Fibroblast of lung (primary cell): Measurements from ENCODE around the gene POU4F3. TPM values are rescaled to one million over a fixed set of nuclear protein-coding genes. Genes with fewer than 3 reads are reported as not detected.

Experiments used
- DNase-seq, 2 donors: peaks; one replicate each; pipeline versions ENCODE4 v3.0.0 to v3.0.0-alpha.2; 2010; ENCODE audit warnings: low read depth in 2 of 2
- H2AFZ ChIP-seq: 2 replicates; pipeline ENCODE4 v1.5.1; 2012; ENCODE audit warnings: low read length, control low read depth, inconsistent platforms
- H3K27ac ChIP-seq: 2 replicates; pipeline ENCODE4 v1.5.1; 2011; ENCODE audit warnings: low read length, control low read depth; ENCODE audit not compliant: insufficient read depth
- H3K27me3 ChIP-seq: 2 replicates; pipeline ENCODE4 v1.5.1; 2011; ENCODE audit warnings: mild to moderate bottlenecking, low read length; ENCODE audit not compliant: control insufficient read depth, insufficient read depth
- H3K36me3 ChIP-seq: 2 replicates; pipeline ENCODE4 v1.5.1; 2011; ENCODE audit warnings: low read length; ENCODE audit not compliant: control insufficient read depth, insufficient read depth
- H3K4me1 ChIP-seq: 2 replicates; pipeline ENCODE4 v1.5.1; 2011; ENCODE audit warnings: low read length; ENCODE audit not compliant: control insufficient read depth, insufficient read depth; ENCODE audit errors: extremely low read depth
- H3K4me2 ChIP-seq: 2 replicates; pipeline ENCODE4 v1.5.1; 2011; ENCODE audit warnings: low read length, control low read depth; ENCODE audit not compliant: insufficient read depth; ENCODE audit errors: extremely low read depth
- H3K4me3 ChIP-seq, 4 experiments: fragments of 200-600 bp in 1 of 4; sonication (generic) in 1 of 4; replicated peaks in 1 of 4; 2 replicates each; pipeline ENCODE4 v1.5.1; 2011 to 2016; ENCODE audit warnings: low read length in 4 of 4, low read depth in 3 of 4, mild to moderate bottlenecking in 3 of 4, control low read depth in 2 of 4, inconsistent platforms in 1 of 4, mixed read lengths in 1 of 4; ENCODE audit not compliant: insufficient read depth in 1 of 4; ENCODE audit errors: control extremely low read depth in 1 of 4
- H3K79me2 ChIP-seq: 2 replicates; pipeline ENCODE4 v1.5.1; 2012; ENCODE audit warnings: mild to moderate bottlenecking, low read length, inconsistent platforms; ENCODE audit not compliant: control insufficient read depth, insufficient read depth
- H3K9ac ChIP-seq: 2 replicates; pipeline ENCODE4 v1.5.1; 2011; ENCODE audit warnings: mild to moderate bottlenecking, low read length, control low read depth; ENCODE audit not compliant: insufficient read depth
- H3K9me3 ChIP-seq: 2 replicates; pipeline ENCODE4 v1.5.1; 2012; ENCODE audit warnings: low read depth, low read length; ENCODE audit not compliant: control insufficient read depth, insufficient read depth
- H4K20me1 ChIP-seq: 2 replicates; pipeline ENCODE4 v1.5.1; 2011; ENCODE audit warnings: low read length; ENCODE audit not compliant: control insufficient read depth, insufficient read depth; ENCODE audit errors: extremely low read depth
- EZH2 ChIP-seq: IDR thresholded peaks from 2 replicates; pipeline ENCODE4 v1.5.1; 2012; ENCODE audit warnings: low read length, control low read depth, mild to moderate bottlenecking; ENCODE audit errors: missing control alignments
- polyA plus RNA-seq, 2 donors: library from polyadenylated mRNA; depleted of rRNA in 1 of 2; stranded (reverse) in 1 of 2; unstranded in 1 of 2; fragments of >200 nt; gene quantifications; 2 replicates each; pipeline ENCODE4 v1.2.1, GENCODE V29; 2011 to 2012; ENCODE audit warnings: missing spikeins in 1 of 2
- total RNA-seq: library from RNA; depleted of rRNA; stranded (reverse); fragments of >200 nt; gene quantifications from 2 replicates; pipeline ENCODE4 v1.2.1, GENCODE V29; 2014
- TF ChIP-seq, protein P1 (sequence below), 2 donors: IDR thresholded peaks in 1 of 2; conservative IDR thresholded peaks in 1 of 2; 1 replicate in 1 of 2; 2 replicates in 1 of 2; pipeline ENCODE4 v1.5.1; 2011 to 2012; ENCODE audit warnings: low read length in 2 of 2, control low read depth in 1 of 2, inconsistent platforms in 1 of 2, low read depth in 1 of 2, mild to moderate bottlenecking in 1 of 2

Gene POU4F3
- total and polyA plus RNA-seq, 2 donors (not counting 1 experiment from before 2014, with no cell fraction given) = not detected

DNA sequence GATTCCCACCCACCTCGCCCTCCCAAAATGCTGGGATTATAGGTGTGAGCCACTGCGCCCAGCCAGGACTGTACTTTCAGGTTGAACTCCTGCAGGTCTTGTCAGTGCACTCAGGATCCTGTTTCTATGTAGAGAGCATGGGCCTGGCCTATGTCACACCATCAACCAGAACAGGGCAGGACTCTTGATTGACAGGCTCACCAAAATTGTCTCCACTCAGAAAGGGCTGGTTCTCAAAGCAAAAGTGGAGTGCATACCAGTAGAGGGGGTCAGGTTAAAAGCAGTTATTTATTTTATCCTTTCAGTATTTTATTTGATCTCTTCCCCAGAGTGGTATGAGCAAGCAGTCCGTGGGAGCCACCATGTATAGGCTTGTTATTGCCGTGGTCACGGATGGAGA is 27.4 kb upstream of the POU4F3 start:
- H3K9me3 ChIP-seq = no peaks in the 10 kb centered on the region
- H3K27me3 ChIP-seq = peaks cover 2% of the 10 kb centered on the region
- H3K4me3 ChIP-seq = no peak overlapping the region
- no peak overlapping the region for H3K27ac ChIP-seq
- H3K9ac ChIP-seq = no peak overlapping the region
- no peak for DNase-seq
- H3K36me3 ChIP-seq = no peaks in the 10 kb centered on the region
- H3K4me2 ChIP-seq = no peak overlapping the region
- no peaks in the 10 kb centered on the region for H3K4me1 ChIP-seq
- TF ChIP-seq, protein P1, sequence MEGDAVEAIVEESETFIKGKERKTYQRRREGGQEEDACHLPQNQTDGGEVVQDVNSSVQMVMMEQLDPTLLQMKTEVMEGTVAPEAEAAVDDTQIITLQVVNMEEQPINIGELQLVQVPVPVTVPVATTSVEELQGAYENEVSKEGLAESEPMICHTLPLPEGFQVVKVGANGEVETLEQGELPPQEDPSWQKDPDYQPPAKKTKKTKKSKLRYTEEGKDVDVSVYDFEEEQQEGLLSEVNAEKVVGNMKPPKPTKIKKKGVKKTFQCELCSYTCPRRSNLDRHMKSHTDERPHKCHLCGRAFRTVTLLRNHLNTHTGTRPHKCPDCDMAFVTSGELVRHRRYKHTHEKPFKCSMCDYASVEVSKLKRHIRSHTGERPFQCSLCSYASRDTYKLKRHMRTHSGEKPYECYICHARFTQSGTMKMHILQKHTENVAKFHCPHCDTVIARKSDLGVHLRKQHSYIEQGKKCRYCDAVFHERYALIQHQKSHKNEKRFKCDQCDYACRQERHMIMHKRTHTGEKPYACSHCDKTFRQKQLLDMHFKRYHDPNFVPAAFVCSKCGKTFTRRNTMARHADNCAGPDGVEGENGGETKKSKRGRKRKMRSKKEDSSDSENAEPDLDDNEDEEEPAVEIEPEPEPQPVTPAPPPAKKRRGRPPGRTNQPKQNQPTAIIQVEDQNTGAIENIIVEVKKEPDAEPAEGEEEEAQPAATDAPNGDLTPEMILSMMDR (conservative IDR thresholded peaks at IDR 0.05 in 1 of 2, IDR thresholded peaks at IDR 0.05 in 1 of 2; ENCODE audit: low read depth in 1 of 2, low read length in 2 of 2) = no peak
- no peak for TF ChIP-seq EZH2
- H2AFZ ChIP-seq = no peak overlapping the region
- H4K20me1 ChIP-seq = no peaks in the 10 kb centered on the region
- H3K79me2 ChIP-seq = no peaks in the 10 kb centered on the region

DNA sequence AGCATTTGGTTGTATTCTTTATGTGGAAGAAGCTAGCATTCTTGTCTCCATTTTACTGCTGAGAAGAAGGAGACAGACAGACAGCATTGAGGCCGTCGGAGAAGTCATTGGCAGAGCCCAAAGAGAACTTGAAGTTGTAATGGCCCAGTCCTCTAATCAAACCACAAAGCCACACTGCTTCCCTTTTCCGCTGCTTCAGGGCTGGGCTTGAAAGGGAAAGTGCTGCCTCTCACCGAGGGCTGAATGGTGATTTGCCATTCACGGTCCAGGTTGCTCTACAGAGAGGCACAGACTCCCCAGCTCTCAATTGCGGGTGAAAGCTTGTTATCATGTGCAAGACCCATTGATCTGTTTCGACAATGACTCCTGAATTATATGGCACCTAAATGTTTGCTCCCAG is 25.6 kb upstream of the POU4F3 start:
- Histone ChIP-seq H3K4me2 (no peak overlapping the region), H3K4me1 (no peaks in the 10 kb centered on the region), H3K27me3 (no peaks in the 10 kb centered on the region), H3K27ac (no peak overlapping the region), H3K36me3 (no peaks in the 10 kb centered on the region), H3K9me3 (no peaks in the 10 kb centered on the region), H3K79me2 (no peaks in the 10 kb centered on the region), H3K9ac (no peak overlapping the region), H4K20me1 (no peaks in the 10 kb centered on the region), H3K4me3 (no peak overlapping the region), H2AFZ (no peak overlapping the region)
- DNase-seq = no peak
- TF ChIP-seq, protein P1 (conservative IDR thresholded peaks at IDR 0.05 in 1 of 2, IDR thresholded peaks at IDR 0.05 in 1 of 2; ENCODE audit: low read depth in 1 of 2, low read length in 2 of 2) = no peak
- TF ChIP-seq EZH2 = no peak

DNA sequence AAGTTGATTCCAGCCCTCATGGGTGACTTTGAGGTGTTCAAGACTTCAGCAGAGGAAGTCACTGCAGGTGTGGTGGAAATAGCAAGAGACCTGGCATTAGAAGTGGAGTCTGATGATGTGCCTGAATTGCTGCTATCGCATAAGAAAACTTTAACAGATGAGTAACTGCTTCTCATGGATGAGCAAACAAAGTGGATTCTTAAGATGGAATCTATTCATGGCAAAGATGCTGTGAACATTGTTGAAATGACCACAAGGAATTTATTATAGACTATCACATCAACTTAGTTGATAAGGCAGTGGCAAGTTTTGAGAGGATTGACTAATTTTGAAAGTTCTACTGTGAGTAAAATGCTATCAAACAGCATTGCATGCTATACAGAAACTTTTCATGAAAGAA is 17.1 kb upstream of the POU4F3 start:
- Histone ChIP-seq H3K9ac (no peak overlapping the region), H3K4me3 (no peak overlapping the region), H3K36me3 (no peaks in the 10 kb centered on the region), H3K27ac (no peak overlapping the region), H3K4me1 (no peaks in the 10 kb centered on the region), H3K4me2 (no peak overlapping the region), H3K9me3 (no peaks in the 10 kb centered on the region), H2AFZ (no peak overlapping the region), H4K20me1 (no peaks in the 10 kb centered on the region), H3K27me3 (no peaks in the 10 kb centered on the region), H3K79me2 (no peaks in the 10 kb centered on the region)
- peak in 1 of 2 donors; percentile 8 for DNase-seq
- no peak for TF ChIP-seq EZH2
- TF ChIP-seq, protein P1 (conservative IDR thresholded peaks at IDR 0.05 in 1 of 2, IDR thresholded peaks at IDR 0.05 in 1 of 2; ENCODE audit: low read depth in 1 of 2, low read length in 2 of 2) = no peak
